Hematopoietic multipotent progenitor cell treated with erythropoietin and hydrocortisone succinate and interleukin-3 and kit ligand, for 17 days (in vitro differentiated cells): Measurements from ENCODE around the gene DACH2.

Experiments
- DNase-seq: peaks from one replicate; pipeline ENCODE4 v3.0.0-alpha.2; 2015; ENCODE audit warnings: low spot score

The DACH2 gene

DNA sequence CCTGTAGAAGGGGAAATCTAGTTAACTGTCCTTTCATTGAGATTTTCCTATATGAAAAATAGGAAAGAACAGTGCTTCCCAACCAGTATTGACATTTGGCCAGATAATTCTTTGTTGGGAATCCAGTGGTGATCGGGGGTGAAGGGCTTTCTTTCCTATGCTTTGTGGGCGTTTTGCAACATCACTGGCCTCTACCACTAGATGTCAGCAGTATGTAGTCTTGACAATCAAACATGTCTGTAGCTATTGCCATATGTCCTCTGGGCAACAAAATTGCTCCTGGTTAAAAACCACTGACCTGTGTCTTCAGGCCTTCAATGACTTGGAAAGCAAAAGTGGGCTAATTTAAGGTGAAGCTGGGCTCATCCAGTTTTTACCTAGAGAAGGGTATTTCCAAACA, 658.5 kb downstream of the DACH2 start:
- DNase-seq = no peak

GRCh38 chrX:86809651-86810050, 661.4 kb downstream of the DACH2 start:
- DNase-seq = no peak

GRCh38 chrX:86829786-86830185, 681.5 kb downstream of the DACH2 start:
- DNase-seq = no peak

DNA sequence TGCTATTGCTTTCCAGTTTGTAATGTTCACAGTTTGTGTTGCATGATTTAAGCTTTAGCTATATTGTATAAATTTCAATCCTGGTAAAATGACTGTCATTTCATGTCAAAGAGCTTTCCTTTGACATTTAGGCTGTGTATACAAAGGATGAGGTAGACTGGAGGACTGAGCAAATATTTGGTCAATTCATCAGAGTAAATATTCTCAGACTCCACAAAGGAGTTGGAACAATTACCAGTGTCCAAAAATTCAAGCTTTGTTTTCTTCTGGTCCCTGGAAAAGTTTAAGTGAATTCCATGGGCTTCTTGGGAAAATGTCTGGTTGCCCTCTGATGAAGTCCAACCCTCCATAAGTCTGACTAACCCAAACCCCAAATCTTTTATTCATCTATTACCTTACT, 682.4 kb downstream of the DACH2 start:
- no peak for DNase-seq

DNA sequence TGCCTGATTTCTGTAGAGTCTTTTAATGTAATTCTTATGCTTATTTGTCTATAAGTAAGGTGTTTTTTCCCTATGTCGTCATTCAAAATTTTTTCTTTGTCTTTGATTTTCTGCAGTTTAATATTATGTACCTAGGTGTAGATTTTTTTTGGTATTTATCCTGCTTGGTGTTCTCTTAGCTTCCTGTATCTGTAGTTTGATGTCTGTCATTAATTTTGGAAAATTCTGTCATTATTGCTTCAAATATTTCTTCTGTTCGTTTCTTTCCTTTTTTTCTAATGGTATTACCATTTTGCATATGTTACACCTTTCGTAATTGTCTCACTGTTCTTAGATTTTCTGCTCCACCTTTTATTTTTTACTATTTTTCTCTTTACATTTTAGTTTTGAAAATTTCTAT, 696.9 kb downstream of the DACH2 start:
- no peak for DNase-seq
